ENCODE results near the gene SLCO2B1.

- TF ChIP-seq GATA3 (IDR thresholded peaks at IDR 0.05; ENCODE audit: low read depth, low read length) (no peak), GATA2 (IDR thresholded peaks at IDR 0.05; ENCODE audit: low read depth, low read length) (no peak)
These were observed 88.8 kb downstream of the SLCO2B1 start for GRCh38 chr11:75239531-75240290.
